ENCODE data around the gene LGALS13. TPM values are rescaled to one million over a fixed set of nuclear protein-coding genes. Genes with fewer than 3 reads are reported as not detected.

Gene LGALS13
- polyA plus RNA-seq, 3 donors, result not detected

- Histone ChIP-seq H3K79me2 (ENCODE audit: insufficient read depth, low read length) (no peaks in the 10 kb centered on the region), H3K9ac (ENCODE audit: insufficient read depth, low read length, poor library complexity, severe bottlenecking) (no peak overlapping the region), H4K20me1 (ENCODE audit: insufficient read depth, low read length) (no peaks in the 10 kb centered on the region), H3K4me2 (replicated peaks; ENCODE audit: extremely low read depth, low read length, poor library complexity, severe bottlenecking) (no peak overlapping the region), H2AFZ (ENCODE audit: insufficient read depth, low read depth, low read length, poor library complexity, severe bottlenecking) (no peak overlapping the region), H3K4me3 (replicated peaks in 1 of 3; ENCODE audit: low read depth in 2 of 3, low read length in 3 of 3) (no peak overlapping the region), H3K4me1 (ENCODE audit: control insufficient read depth in 1 of 2, insufficient read depth in 2 of 2, low read length in 2 of 2) (no peaks in the 10 kb centered on the region), H3K27me3 (ENCODE audit: control insufficient read depth in 2 of 2, insufficient read depth in 2 of 2, low read length in 2 of 2) (no peaks in the 10 kb centered on the region), H3K9me3 (replicated peaks in 1 of 2; ENCODE audit: control insufficient read depth in 1 of 2, insufficient read depth in 1 of 2, low read length in 2 of 2) (no peaks in the 10 kb centered on the region), H3K36me3 (replicated peaks in 1 of 2; ENCODE audit: control insufficient read depth in 1 of 2, insufficient read depth in 2 of 2, low read length in 2 of 2) (no peaks in the 10 kb centered on the region), H3K27ac (ENCODE audit: low read depth in 1 of 2, low read length in 2 of 2) (no peak overlapping the region)
- no peak for TF ChIP-seq CTCF (IDR thresholded peaks at IDR 0.05)
- no peak for DNase-seq
- H3K9me3 Mint-ChIP-seq, result peaks cover 0 to 4% (median 0%) of the 10 kb centered on the region in 7 donors
- H3K27ac Mint-ChIP-seq, result no peak overlapping the region
- no peaks in the 10 kb centered on the region for H3K36me3 Mint-ChIP-seq
- H3K4me3 Mint-ChIP-seq, result no peak overlapping the region
- intact Hi-C loops (cut with micrococcal nuclease), result no loop called here
- no CpG with 5 or more reads among the region's 1 CpG for WGBS (ENCODE audit: insufficient coverage)
- H3K4me1 Mint-ChIP-seq, result no peaks in the 10 kb centered on the region
- peaks cover 1 to 4% (median 3%) of the 10 kb centered on the region in 3 donors for H3K27me3 Mint-ChIP-seq (ENCODE audit: low read depth in 3 of 3)
These were observed 1.5 kb downstream of the LGALS13 start for GRCh38 chr19:39603825-39604224.

GRCh38 chr19:39607021-39607420, 4.7 kb downstream of the LGALS13 start:
- no peaks in the 10 kb centered on the region for H3K4me1 ChIP-seq (ENCODE audit: control insufficient read depth in 1 of 2, insufficient read depth in 2 of 2, low read length in 2 of 2)
- H3K4me2 ChIP-seq (replicated peaks; ENCODE audit: extremely low read depth, low read length, poor library complexity, severe bottlenecking), result no peak overlapping the region
- H3K36me3 ChIP-seq (replicated peaks in 1 of 2; ENCODE audit: control insufficient read depth in 1 of 2, insufficient read depth in 2 of 2, low read length in 2 of 2), result no peaks in the 10 kb centered on the region
- Mint-ChIP-seq H3K27me3 (ENCODE audit: low read depth in 3 of 3) (peaks cover 1 to 3% (median 3%) of the 10 kb centered on the region in 3 donors), H3K9me3 (no peaks in the 10 kb centered on the region), H3K4me3 (no peak overlapping the region), H3K36me3 (no peaks in the 10 kb centered on the region), H3K4me1 (no peaks in the 10 kb centered on the region), H3K27ac (no peak overlapping the region)
- H2AFZ ChIP-seq (ENCODE audit: insufficient read depth, low read depth, low read length, poor library complexity, severe bottlenecking), result no peak overlapping the region
- H4K20me1 ChIP-seq (ENCODE audit: insufficient read depth, low read length), result no peaks in the 10 kb centered on the region
- WGBS (ENCODE audit: insufficient coverage), result 86% methylated on average over 7 of the region's 9 CpGs
- intact Hi-C loops (cut with micrococcal nuclease), result no loop called here
- DNase-seq, result no peak
- TF ChIP-seq CTCF (IDR thresholded peaks at IDR 0.05), result no peak
- H3K9ac ChIP-seq (ENCODE audit: insufficient read depth, low read length, poor library complexity, severe bottlenecking), result no peak overlapping the region
- H3K79me2 ChIP-seq (ENCODE audit: insufficient read depth, low read length), result no peaks in the 10 kb centered on the region
- no peaks in the 10 kb centered on the region for H3K27me3 ChIP-seq (ENCODE audit: control insufficient read depth in 2 of 2, insufficient read depth in 2 of 2, low read length in 2 of 2)
- no peaks in the 10 kb centered on the region for H3K9me3 ChIP-seq (replicated peaks in 1 of 2; ENCODE audit: control insufficient read depth in 1 of 2, insufficient read depth in 1 of 2, low read length in 2 of 2)
- no peak overlapping the region for H3K4me3 ChIP-seq (replicated peaks in 1 of 3; ENCODE audit: low read depth in 2 of 3, low read length in 3 of 3)
- no peak overlapping the region for H3K27ac ChIP-seq (ENCODE audit: low read depth in 1 of 2, low read length in 2 of 2)
